Keratinocyte (primary cell): ENCODE results near the gene CCDC116. TPM values are rescaled to one million over a fixed set of nuclear protein-coding genes. Genes with fewer than 3 reads are reported as not detected.

ENCODE experiments used
- DNase-seq: peaks from one replicate; pipeline ENCODE4 v3.0.0-alpha.2; 2011; ENCODE audit warnings: low read depth, missing footprints, low spot score
- FAIRE-seq: peaks from 2 replicates; lab custom pipeline; 2011; peaks lifted over from hg19 to GRCh38; lab: Jason Lieb, UNC
- H2AFZ ChIP-seq: 2 replicates; pipeline ENCODE4 v1.6.0; 2012; ENCODE audit warnings: low read length, control low read depth, inconsistent platforms; ENCODE audit not compliant: control insufficient read depth
- H3K27ac ChIP-seq: 2 replicates; pipeline ENCODE4 v1.5.1; 2011; ENCODE audit warnings: low read length; ENCODE audit not compliant: control insufficient read depth, insufficient read depth
- H3K27me3 ChIP-seq: 3 replicates; pipeline ENCODE4 v1.6.0; 2011; ENCODE audit warnings: low read length; ENCODE audit not compliant: control insufficient read depth, insufficient read depth; ENCODE audit errors: extremely low read depth
- H3K36me3 ChIP-seq, 2 experiments: 2 replicates in 1 of 2; 3 replicates in 1 of 2; pipeline ENCODE4 v1.5.1; 2011; ENCODE audit warnings: low read length in 2 of 2, mild to moderate bottlenecking in 1 of 2; ENCODE audit not compliant: control insufficient read depth in 2 of 2, insufficient read depth in 2 of 2; ENCODE audit errors: extremely low read depth in 1 of 2
- H3K4me1 ChIP-seq: 3 replicates; pipeline ENCODE4 v1.5.1; 2011; ENCODE audit warnings: low read length; ENCODE audit not compliant: control insufficient read depth, insufficient read depth; ENCODE audit errors: extremely low read depth
- H3K4me2 ChIP-seq: 3 replicates; pipeline ENCODE4 v1.6.0; 2011; ENCODE audit warnings: low read depth, low read length; ENCODE audit not compliant: control insufficient read depth, insufficient read depth; ENCODE audit errors: extremely low read depth
- H3K4me3 ChIP-seq, 3 experiments: fragments of 200-600 bp in 1 of 3; sonication (generic) in 1 of 3; 2 replicates in 2 of 3; 3 replicates in 1 of 3; pipeline ENCODE4 v1.5.1; 2011 to 2016; ENCODE audit warnings: low read length in 3 of 3, mild to moderate bottlenecking in 3 of 3, control low read depth in 2 of 3, inconsistent platforms in 1 of 3, low read depth in 1 of 3, mixed read lengths in 1 of 3, mixed run types in 1 of 3, moderate library complexity in 1 of 3; ENCODE audit not compliant: control insufficient read depth in 2 of 3, insufficient read depth in 2 of 3; ENCODE audit errors: extremely low read depth in 1 of 3
- H3K79me2 ChIP-seq: 2 replicates; pipeline ENCODE4 v1.6.0; 2012; ENCODE audit warnings: low read length; ENCODE audit not compliant: control insufficient read depth, insufficient read depth
- H3K9ac ChIP-seq: 3 replicates; pipeline ENCODE4 v1.6.0; 2011; ENCODE audit warnings: low read length; ENCODE audit not compliant: control insufficient read depth, insufficient read depth; ENCODE audit errors: extremely low read depth
- H3K9me1 ChIP-seq: 3 replicates; pipeline ENCODE4 v1.6.0; 2011; ENCODE audit warnings: low read length; ENCODE audit not compliant: control insufficient read depth, insufficient read depth; ENCODE audit errors: extremely low read depth
- H3K9me3 ChIP-seq: 2 replicates; pipeline ENCODE4 v1.5.1; 2012; ENCODE audit warnings: low read depth, low read length; ENCODE audit not compliant: control insufficient read depth
- H4K20me1 ChIP-seq: 3 replicates; pipeline ENCODE4 v1.6.0; 2011; ENCODE audit warnings: low read length; ENCODE audit not compliant: control insufficient read depth, insufficient read depth; ENCODE audit errors: extremely low read depth
- EZH2 ChIP-seq: IDR thresholded peaks from one replicate; pipeline ENCODE4 v1.6.1; 2012; ENCODE audit warnings: inconsistent platforms, mild to moderate bottlenecking, low read length, moderate library complexity
- dilution Hi-C: fragments of 300-500 bp; cut with MboI; formaldehyde crosslinking; loops from one replicate; pipeline ENCODE4 v1.7.0; 2020; ENCODE audit warnings: low sequenced_read_pairs; ENCODE audit not compliant: extremely low pct_ligation_motif_present
- polyA plus RNA-seq, 5 experiments: library from polyadenylated mRNA; depleted of rRNA in 3 of 5; stranded (reverse) in 3 of 5; stranded (forward) in 1 of 5; unstranded in 1 of 5; fragments of >200 nt; gene quantifications; 1 replicate in 1 of 5; 2 replicates in 3 of 5; 3 replicates in 1 of 5; pipeline versions ENCODE4 v1.2.1 to v1.2.3, GENCODE V29; 2011 to 2012; ENCODE audit warnings: missing spikeins in 2 of 5, low read depth in 1 of 5, low replicate concordance in 1 of 5
- TF ChIP-seq, protein P1 (sequence below), 3 experiments: IDR thresholded peaks in 1 of 3; conservative IDR thresholded peaks in 1 of 3; optimal IDR thresholded peaks in 1 of 3; 2 replicates in 2 of 3; 3 replicates in 1 of 3; pipeline versions ENCODE3 to v1.5.1; 2011; ENCODE audit warnings: low read length in 3 of 3, mild to moderate bottlenecking in 3 of 3, moderate library complexity in 2 of 3, control low read depth in 1 of 3, inconsistent platforms in 1 of 3; ENCODE audit not compliant: insufficient read depth in 2 of 3; ENCODE audit errors: extremely low read depth in 1 of 3

Gene CCDC116
- polyA plus RNA-seq, 1 donor (not counting 4 experiments of a cell fraction or from before 2014, with no cell fraction given), result 0.03 TPM

DNA sequence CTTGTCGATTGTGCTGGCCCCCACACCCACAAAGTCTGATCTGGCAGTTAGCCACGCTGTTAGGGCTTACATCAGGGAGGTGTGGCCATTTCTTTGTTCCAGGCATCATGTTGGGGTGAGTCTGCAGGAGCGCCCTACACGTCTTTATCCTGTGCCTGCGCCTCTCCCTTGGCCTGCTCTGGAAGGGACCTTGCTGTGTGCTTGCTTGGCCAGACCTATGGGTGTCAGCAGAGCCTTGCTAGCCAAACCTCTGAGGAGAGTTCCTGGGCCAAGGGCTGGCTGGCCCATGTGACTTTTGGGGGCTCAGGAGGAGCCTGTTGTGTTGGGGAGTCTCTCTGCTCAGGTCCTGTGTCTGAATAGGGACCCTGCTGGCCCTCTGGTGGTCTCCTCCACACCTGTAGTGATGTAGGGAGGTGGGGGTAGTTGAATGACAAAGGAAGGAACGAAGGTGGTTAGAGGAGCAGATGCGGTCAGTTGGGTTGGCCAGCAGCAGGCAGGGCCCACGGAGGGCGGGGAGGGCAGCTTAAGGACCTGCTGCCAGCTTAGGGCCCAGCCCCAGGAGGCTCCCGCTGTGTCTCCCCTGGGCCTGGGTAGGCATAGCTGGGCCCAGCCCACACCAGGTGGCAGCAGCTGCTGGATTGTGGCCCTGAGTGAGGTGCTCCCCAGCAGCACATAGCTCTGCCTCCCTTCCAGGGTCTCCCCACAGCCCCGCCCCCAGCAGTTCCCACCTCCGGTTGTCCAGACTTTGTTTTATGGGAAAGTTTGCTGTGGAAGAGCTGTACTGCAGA is 41.2 kb downstream of the CCDC116 start:
- no peaks in the 10 kb centered on the region for H3K9me3 ChIP-seq
- no peaks in the 10 kb centered on the region for H3K27me3 ChIP-seq
- no peak overlapping the region for H2AFZ ChIP-seq
- no peak for FAIRE-seq
- H3K36me3 ChIP-seq, result peaks cover 28 to 38% of the 10 kb centered on the region in 2 experiments
- no peak overlapping the region for H3K27ac ChIP-seq
- no peaks in the 10 kb centered on the region for H4K20me1 ChIP-seq
- no peaks in the 10 kb centered on the region for H3K9me1 ChIP-seq
- peaks cover 3% of the 10 kb centered on the region for H3K79me2 ChIP-seq
- no peak overlapping the region for H3K9ac ChIP-seq
- peaks cover 6% of the 10 kb centered on the region for H3K4me1 ChIP-seq
- no peak for DNase-seq
- H3K4me3 ChIP-seq, result no peak overlapping the region
- dilution Hi-C loops, result no loop called here
- TF ChIP-seq EZH2, result no peak
- TF ChIP-seq, protein P1, sequence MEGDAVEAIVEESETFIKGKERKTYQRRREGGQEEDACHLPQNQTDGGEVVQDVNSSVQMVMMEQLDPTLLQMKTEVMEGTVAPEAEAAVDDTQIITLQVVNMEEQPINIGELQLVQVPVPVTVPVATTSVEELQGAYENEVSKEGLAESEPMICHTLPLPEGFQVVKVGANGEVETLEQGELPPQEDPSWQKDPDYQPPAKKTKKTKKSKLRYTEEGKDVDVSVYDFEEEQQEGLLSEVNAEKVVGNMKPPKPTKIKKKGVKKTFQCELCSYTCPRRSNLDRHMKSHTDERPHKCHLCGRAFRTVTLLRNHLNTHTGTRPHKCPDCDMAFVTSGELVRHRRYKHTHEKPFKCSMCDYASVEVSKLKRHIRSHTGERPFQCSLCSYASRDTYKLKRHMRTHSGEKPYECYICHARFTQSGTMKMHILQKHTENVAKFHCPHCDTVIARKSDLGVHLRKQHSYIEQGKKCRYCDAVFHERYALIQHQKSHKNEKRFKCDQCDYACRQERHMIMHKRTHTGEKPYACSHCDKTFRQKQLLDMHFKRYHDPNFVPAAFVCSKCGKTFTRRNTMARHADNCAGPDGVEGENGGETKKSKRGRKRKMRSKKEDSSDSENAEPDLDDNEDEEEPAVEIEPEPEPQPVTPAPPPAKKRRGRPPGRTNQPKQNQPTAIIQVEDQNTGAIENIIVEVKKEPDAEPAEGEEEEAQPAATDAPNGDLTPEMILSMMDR (optimal IDR thresholded peaks at IDR 0.05 in 1 of 3, IDR thresholded peaks at IDR 0.05 in 1 of 3, conservative IDR thresholded peaks at IDR 0.05 in 1 of 3; ENCODE audit: extremely low read depth in 1 of 3, insufficient read depth in 2 of 3, low read length in 3 of 3), result no peak
- no peak overlapping the region for H3K4me2 ChIP-seq

DNA sequence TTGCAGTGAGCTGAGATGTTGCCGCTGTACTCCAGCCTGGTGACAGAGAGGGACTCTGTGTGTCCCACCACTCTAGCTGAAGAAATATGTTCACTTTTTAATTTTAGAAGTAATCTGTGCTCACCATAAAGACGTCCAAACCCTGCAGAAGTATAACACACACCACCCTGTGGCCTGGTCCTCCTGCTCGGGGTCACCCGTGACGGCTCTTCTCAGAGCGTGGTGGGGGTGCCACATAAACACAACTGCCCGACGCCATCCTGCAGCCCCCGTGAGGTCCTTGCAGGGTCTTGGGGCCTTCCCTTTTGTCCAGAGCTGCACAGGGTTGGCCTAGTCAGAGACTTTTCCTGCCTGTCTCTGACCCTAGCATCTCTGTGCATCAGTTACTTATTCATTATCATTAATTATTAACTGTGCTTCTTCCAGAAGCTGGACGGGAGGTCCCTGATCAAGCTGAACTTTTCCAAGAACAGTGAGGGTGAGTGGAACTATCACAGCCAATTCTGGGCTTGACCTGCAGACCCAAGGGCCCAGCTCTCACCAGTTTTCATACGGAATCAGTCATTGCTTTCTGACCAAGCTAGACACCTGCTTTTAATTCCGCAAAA is 42.2 kb downstream of the CCDC116 start:
- H3K9me1 ChIP-seq, result no peaks in the 10 kb centered on the region
- no peak overlapping the region for H3K4me2 ChIP-seq
- no peaks in the 10 kb centered on the region for H3K27me3 ChIP-seq
- peaks cover 2% of the 10 kb centered on the region for H3K4me1 ChIP-seq
- no peaks in the 10 kb centered on the region for H4K20me1 ChIP-seq
- FAIRE-seq (no peak), DNase-seq (no peak)
- no peak for TF ChIP-seq EZH2
- TF ChIP-seq, protein P1 (optimal IDR thresholded peaks at IDR 0.05 in 1 of 3, IDR thresholded peaks at IDR 0.05 in 1 of 3, conservative IDR thresholded peaks at IDR 0.05 in 1 of 3; ENCODE audit: extremely low read depth in 1 of 3, insufficient read depth in 2 of 3, low read length in 3 of 3), result no peak
- H2AFZ ChIP-seq, result no peak overlapping the region
- no peaks in the 10 kb centered on the region for H3K9me3 ChIP-seq
- no peak overlapping the region for H3K27ac ChIP-seq
- no peak overlapping the region for H3K4me3 ChIP-seq
- dilution Hi-C loops, result no loop called here
- H3K79me2 ChIP-seq, result peaks cover 1% of the 10 kb centered on the region
- H3K9ac ChIP-seq, result no peak overlapping the region
- H3K36me3 ChIP-seq, result peaks cover 26 to 38% of the 10 kb centered on the region in 2 experiments
